Large intestine (tissue), 3 donors: ENCODE data around the gene RAP2C. TPM values are rescaled to one million over a fixed set of nuclear protein-coding genes. Genes with fewer than 3 reads are reported as not detected.
A peak's percentile ranks its signal among the peaks of the same experiment; 100 is the strongest.

Experiments used
- DNase-seq, 2 donors: peaks; one replicate each; pipeline versions ENCODE4 v3.0.0 to v3.0.0-alpha.2; 2013
- H3K27ac ChIP-seq: one replicate; pipeline ENCODE4 v1.5.1; 2013; ENCODE audit warnings: low read length
- H3K27me3 ChIP-seq: 2 replicates; pipeline ENCODE4 v1.6.1; 2013; ENCODE audit warnings: low read length; ENCODE audit not compliant: control insufficient read depth, insufficient read depth
- H3K36me3 ChIP-seq: 2 replicates; pipeline ENCODE4 v1.6.1; 2013; ENCODE audit warnings: low read length; ENCODE audit not compliant: control insufficient read depth, insufficient read depth
- H3K4me1 ChIP-seq: one replicate; pipeline ENCODE4 v1.6.1; 2013; ENCODE audit warnings: low read length; ENCODE audit not compliant: control insufficient read depth, insufficient read depth
- H3K4me3 ChIP-seq: one replicate; pipeline ENCODE4 v1.5.1; 2013; ENCODE audit warnings: low read length
- H3K9me3 ChIP-seq: one replicate; pipeline ENCODE4 v1.6.1; 2013; ENCODE audit warnings: mild to moderate bottlenecking, low read depth, low read length, moderate library complexity; ENCODE audit not compliant: control insufficient read depth
- WGBS: methylation state at CpG from one replicate; pipeline ENCODE4 v1.1.5; 2013; ENCODE audit warnings: low lambda C conversion rate; ENCODE audit not compliant: insufficient coverage; 5-methylcytosine and 5-hydroxymethylcytosine counted together
- polyA plus RNA-seq: library from polyadenylated mRNA; unstranded; fragments of 120-200 nt; gene quantifications from one replicate; pipeline ENCODE4 v1.2.1, GENCODE V29; 2013

The RAP2C gene
- polyA plus RNA-seq, 1 donor: 39.2 TPM

DNA sequence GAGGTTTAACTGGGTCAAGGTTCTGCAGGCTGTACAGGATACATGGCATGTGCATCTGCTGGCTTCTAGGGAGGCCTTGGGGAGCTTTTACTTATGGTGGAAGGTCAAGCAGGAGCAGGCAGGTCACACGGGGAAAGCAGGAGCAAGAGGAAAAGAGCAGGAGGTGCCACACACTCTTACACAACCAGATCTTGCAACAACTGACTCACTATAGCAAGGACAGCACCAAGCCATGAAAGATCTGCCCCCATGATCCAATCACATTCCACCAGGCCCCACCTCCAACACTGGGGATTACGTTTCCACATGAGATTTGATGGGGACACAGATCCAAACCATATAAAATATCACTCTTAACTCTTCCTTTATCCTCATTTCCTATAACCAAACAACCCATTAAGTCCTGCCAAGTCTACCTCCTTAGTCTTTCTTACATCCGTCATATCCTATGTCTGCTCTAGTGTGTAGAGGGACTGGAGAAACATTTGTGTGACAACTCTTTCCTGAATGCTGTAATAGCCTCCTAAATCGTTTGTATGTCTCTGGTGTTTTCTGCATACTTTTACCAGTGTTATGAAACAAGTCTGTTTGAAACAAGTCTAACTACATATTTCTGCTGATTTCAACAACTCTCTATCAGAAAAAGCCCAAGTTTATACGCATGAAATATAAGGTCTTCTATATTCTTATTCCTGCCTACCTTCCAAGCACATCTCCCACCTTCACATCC, 8.3 kb upstream of the RAP2C start:
- DNase-seq: no peak
- H3K4me3 ChIP-seq: no peak overlapping the region
- no peaks in the 10 kb centered on the region for H3K27me3 ChIP-seq
- H3K36me3 ChIP-seq: no peaks in the 10 kb centered on the region
- H3K4me1 ChIP-seq: no peaks in the 10 kb centered on the region
- H3K27ac ChIP-seq: no peak overlapping the region
- H3K9me3 ChIP-seq: no peaks in the 10 kb centered on the region
- no CpG with 5 or more reads among the region's 5 CpGs for WGBS

DNA sequence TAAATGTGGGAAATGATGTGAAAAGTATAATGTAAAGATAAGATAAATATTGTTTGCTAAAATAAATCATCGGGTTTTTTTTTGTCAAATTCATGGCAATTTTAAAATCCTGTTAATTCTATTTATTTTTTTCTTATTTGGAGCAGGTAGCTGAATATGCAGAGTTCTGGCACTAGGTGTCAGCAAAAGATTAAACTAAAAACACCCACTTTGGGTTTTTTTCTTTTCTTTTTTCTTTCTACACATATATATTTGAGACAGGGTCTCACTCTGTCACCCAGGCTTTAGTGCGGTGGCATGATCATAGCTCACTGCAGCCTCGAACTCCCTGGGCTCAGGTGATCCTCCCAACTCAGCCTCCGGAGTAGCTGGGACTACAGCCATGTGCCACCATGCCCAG, 6.9 kb upstream of the RAP2C start:
- H3K9me3 ChIP-seq: no peaks in the 10 kb centered on the region
- no peak for DNase-seq
- H3K4me3 ChIP-seq: no peak overlapping the region
- no CpG with 5 or more reads among the region's 4 CpGs for WGBS
- no peaks in the 10 kb centered on the region for H3K36me3 ChIP-seq
- no peaks in the 10 kb centered on the region for H3K27me3 ChIP-seq
- H3K27ac ChIP-seq: no peak overlapping the region
- H3K4me1 ChIP-seq: no peaks in the 10 kb centered on the region

DNA sequence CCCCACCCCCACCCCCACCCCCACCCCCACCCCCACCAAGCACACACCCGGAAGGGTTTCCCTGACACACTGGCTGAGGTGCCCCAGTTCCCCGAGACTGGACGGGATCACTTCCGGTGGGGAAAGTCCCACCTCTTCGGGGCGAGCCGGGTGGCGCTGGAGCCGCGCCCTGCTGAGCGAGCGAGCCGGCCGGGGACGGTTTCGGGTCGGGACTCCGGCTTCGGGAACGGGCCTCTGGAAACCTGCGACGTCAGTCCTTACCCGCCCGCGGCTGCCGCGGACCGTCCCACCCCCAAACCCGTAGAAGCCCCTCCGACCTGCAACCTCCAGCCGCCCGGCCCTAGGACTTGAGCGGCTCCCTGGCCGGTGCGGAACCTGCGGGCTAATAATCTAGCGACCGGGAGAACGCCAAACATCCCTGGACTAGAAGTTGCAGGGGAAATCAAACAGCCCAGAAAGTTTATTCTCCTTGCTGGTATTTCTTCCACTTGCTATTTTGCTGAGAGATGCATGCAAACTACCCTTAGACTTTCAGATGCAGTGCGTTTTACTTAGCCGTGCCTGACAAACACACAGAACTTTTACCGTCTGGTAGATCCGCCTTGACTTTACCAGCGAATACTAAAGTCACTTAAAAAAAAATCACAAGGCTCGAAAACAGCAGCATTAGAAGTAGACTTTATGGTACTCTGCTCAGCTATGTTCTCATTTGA, 991 bp downstream of the RAP2C start:
- DNase-seq: peak; percentile 77 to 85
- no CpG with 5 or more reads among the region's 45 CpGs for WGBS
- H3K4me1 ChIP-seq: peaks cover 4% of the 10 kb centered on the region

DNA sequence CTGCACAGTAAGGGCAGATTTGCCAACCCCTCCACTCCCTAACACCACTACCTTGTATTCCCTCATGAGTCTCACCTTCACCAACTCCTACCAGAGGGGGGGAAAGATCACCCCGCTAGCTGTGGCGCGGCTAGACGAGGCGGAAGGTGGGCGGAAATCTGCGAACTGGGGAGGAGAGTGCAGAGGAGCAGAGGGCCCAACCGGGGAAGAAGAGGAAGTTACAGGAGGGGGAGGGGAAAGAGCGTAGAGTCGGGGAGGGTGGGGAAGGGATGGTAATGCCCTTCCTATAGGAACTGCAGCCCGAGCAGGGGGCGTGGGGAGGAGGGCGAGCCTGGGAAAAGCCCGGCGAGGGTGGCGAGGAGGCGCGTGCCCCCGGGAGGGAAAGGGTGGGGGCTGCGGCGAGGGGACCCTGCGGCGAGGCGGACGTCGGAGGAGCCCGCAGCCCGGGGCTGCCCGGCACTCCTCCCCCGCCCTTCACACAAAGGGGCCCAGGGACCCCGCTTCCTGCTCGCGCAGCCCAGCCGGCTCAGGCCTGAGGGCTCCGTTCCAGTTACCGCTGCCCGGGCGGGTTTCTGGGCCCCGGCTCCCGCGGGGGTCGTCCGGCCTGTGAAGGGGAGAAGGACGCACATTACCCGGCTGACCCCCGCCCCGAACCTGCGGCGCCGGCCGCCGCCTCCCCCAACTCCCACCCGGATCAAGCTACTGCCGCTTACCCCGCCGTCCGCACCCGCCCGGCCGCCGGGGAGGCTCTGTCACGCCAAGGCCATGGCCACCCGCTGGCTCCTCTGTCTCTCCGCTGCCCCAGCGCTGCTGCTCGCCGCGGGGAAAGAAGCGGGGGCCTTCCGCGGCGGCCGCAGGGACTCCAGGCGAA, 1.8 kb downstream of the RAP2C start:
- Histone ChIP-seq H3K27me3 (no peaks in the 10 kb centered on the region), H3K27ac (peak overlapping the region; percentile 98), H3K4me3 (peak overlapping the region; percentile 77), H3K9me3 (no peaks in the 10 kb centered on the region), H3K36me3 (peaks cover 3% of the 10 kb centered on the region), H3K4me1 (peaks cover 7% of the 10 kb centered on the region)
- no CpG with 5 or more reads among the region's 74 CpGs for WGBS
- DNase-seq: peak; percentile 78 to 91

More for the DNA sequence above, 991 bp downstream of the RAP2C start:
- Histone ChIP-seq H3K9me3 (no peaks in the 10 kb centered on the region), H3K27ac (peak overlapping the region; percentile 98), H3K4me3 (peak overlapping the region; percentile 86), H3K27me3 (no peaks in the 10 kb centered on the region), H3K36me3 (peaks cover 3% of the 10 kb centered on the region)

DNA sequence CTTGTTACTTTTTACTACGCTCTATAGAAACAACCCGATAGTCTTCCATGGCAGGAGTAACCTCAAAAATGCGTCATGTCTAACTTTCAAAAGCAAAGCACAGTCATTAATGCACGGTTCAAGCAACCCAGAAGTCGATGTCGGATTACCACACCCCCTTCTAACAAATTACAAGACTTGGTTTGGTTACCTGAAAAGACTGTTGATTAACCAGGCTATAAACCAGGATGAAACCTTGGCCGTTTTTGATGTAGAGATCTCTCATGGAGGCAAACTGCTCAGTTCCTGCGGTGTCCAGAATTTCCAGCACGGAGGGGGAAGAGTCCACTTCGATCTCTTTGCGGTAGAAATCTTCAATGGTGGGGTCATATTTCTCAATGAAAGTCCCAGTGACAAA, 2.4 kb downstream of the RAP2C start:
- no peak for DNase-seq
- no peaks in the 10 kb centered on the region for H3K9me3 ChIP-seq
- peaks cover 7% of the 10 kb centered on the region for H3K4me1 ChIP-seq
- H3K27me3 ChIP-seq: no peaks in the 10 kb centered on the region
- peak overlapping the region; percentile 98 for H3K27ac ChIP-seq
- no CpG with 5 or more reads among the region's 11 CpGs for WGBS
- H3K4me3 ChIP-seq: peak overlapping the region; percentile 77
- peaks cover 3% of the 10 kb centered on the region for H3K36me3 ChIP-seq

DNA sequence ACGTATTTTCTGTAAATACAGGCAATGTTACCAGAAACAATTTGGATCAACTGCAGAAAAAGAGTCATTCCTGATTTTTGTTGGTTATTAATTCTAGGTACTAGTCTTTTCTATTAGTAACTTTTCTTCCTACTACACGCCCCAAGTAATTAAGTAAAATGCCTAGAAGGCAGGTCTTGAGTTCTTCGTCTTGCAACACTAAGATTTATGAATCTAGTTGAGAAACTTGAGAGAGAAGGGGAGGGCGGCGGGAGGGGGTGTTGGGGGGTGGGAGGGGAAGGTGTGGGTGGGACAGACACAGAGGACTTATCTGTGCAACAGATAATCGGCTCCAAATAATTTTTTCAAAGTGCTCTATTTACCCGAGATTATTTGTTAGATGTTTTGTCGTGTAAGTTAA, 3.0 kb downstream of the RAP2C start:
- Histone ChIP-seq H3K27ac (peak overlapping the region; percentile 98), H3K4me1 (peaks cover 7% of the 10 kb centered on the region), H3K27me3 (no peaks in the 10 kb centered on the region), H3K4me3 (peak overlapping the region; percentile 77), H3K36me3 (peaks cover 5% of the 10 kb centered on the region), H3K9me3 (no peaks in the 10 kb centered on the region)
- DNase-seq: peak in 1 of 2 donors; percentile 24
- WGBS: no CpG with 5 or more reads among the region's 8 CpGs

DNA sequence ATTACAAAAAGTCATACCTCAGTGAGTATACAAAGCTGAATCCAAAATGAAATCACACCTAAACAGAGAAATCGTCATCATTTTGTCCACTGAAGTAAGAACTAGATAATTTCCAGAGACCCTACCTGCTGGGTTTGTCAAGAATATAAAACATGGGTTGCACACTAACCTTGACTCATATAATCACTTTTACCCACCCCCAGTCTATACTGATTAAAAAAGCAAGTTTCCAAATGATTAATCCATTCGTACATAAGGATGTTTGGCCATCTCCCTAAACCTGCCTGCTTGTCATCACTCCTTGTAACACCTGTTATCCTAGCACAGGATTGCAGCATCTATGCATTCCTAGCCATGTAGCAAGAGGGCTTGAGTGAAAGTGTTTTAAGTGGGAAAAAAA, 4.7 kb downstream of the RAP2C start:
- Histone ChIP-seq H3K27ac (no peak overlapping the region), H3K4me3 (no peak overlapping the region), H3K36me3 (peaks cover 5% of the 10 kb centered on the region), H3K27me3 (no peaks in the 10 kb centered on the region), H3K9me3 (no peaks in the 10 kb centered on the region), H3K4me1 (peaks cover 8% of the 10 kb centered on the region)
- WGBS: no CpG with 5 or more reads among the region's 2 CpGs
- no peak for DNase-seq

DNA sequence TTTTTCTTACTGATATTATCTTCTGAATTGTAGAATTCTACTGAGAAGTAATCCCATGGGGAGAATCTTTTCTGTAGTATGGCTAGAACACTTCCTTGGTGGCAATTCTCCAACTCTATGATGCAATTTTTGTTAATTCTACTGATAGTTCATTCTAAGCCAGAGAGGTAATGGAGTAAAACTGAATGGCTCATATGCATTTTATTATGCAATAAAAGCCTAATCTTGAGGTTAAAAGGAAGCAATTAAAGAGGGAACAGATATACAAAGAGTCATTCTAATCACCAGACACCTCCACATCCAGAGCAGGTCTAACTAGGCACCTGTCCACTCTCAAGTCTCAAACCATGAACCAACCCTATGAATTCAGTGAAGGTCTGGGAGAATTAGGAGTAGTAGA, 9.7 kb downstream of the RAP2C start:
- no peak overlapping the region for H3K4me3 ChIP-seq
- H3K27me3 ChIP-seq: no peaks in the 10 kb centered on the region
- no peaks in the 10 kb centered on the region for H3K9me3 ChIP-seq
- no peak overlapping the region for H3K27ac ChIP-seq
- H3K36me3 ChIP-seq: peaks cover 5% of the 10 kb centered on the region
- peaks cover 7% of the 10 kb centered on the region for H3K4me1 ChIP-seq
- peak in 1 of 2 donors; percentile 54 for DNase-seq

DNA sequence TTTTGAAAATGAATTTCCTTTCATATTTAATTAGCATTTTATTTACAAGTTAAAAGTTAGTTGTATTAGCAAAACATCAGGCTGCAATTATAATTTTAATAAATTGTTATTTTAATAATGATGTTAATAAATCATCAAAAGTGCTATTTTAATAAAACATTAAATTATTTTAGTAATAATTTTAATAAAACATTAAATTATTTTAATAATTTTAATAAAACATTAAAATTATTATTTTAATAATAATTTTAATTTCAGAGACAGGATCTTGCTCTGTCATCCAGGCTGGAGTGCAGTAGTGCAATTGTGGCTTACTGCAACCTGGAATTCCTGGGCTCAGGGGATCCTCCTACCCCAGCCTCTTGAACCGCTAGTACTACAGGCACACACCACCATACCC, 10.8 kb downstream of the RAP2C start:
- Histone ChIP-seq H3K9me3 (no peaks in the 10 kb centered on the region), H3K36me3 (peaks cover 2% of the 10 kb centered on the region), H3K27ac (no peak overlapping the region), H3K4me1 (peaks cover 7% of the 10 kb centered on the region), H3K4me3 (no peak overlapping the region), H3K27me3 (no peaks in the 10 kb centered on the region)
- no peak for DNase-seq
- WGBS: no CpG with 5 or more reads among the region's 1 CpG

DNA sequence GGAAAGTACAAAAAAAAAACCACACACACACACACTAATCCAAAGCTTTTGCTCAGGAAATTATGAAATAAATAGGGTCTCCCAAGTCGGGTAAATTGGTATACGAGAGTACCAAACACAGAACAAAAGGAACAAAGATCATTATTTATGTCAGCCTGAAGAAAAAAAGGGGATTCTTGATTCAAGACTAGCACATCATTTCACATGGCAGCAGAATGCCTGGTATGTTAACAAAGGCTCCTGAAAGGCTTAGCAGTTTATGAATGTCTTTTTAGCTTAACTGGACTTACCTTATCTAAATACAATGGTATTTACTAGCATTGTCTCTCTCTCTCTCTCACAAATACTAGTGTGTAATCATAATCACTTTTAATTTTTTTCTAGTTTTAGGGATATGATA, 11.3 kb downstream of the RAP2C start:
- peaks cover 2% of the 10 kb centered on the region for H3K36me3 ChIP-seq
- peaks cover 6% of the 10 kb centered on the region for H3K4me1 ChIP-seq
- H3K27ac ChIP-seq: no peak overlapping the region
- H3K4me3 ChIP-seq: no peak overlapping the region
- no peaks in the 10 kb centered on the region for H3K9me3 ChIP-seq
- WGBS: no CpG with 5 or more reads among the region's 2 CpGs
- DNase-seq: no peak
- H3K27me3 ChIP-seq: no peaks in the 10 kb centered on the region
